H9 (cell line): ENCODE results near the gene CCDC177. TPM values are rescaled to one million over a fixed set of nuclear protein-coding genes. Genes with fewer than 3 reads are reported as not detected.

Source experiments
- DNase-seq: peaks from one replicate; pipeline ENCODE4 v3.0.0-alpha.2; 2017
- H2AFZ ChIP-seq: one replicate; pipeline ENCODE4 v1.6.1; 2013; ENCODE audit warnings: mild to moderate bottlenecking, low read length, control low read depth, moderate library complexity
- H2AK5ac ChIP-seq: 2 replicates; pipeline ENCODE4 v1.6.1; 2013; ENCODE audit warnings: low read length, control low read depth, mixed read lengths; ENCODE audit not compliant: insufficient read length
- H2BK120ac ChIP-seq: one replicate; pipeline ENCODE4 v1.6.1; 2013; ENCODE audit warnings: low read depth, mild to moderate bottlenecking, low read length, control low read depth, inconsistent platforms; ENCODE audit not compliant: poor library complexity, severe bottlenecking
- H2BK12ac ChIP-seq: 2 replicates; pipeline ENCODE4 v1.6.1; 2013; ENCODE audit warnings: low read length, control low read depth, mixed read lengths, low read depth; ENCODE audit not compliant: insufficient read length
- H2BK15ac ChIP-seq: 2 replicates; pipeline ENCODE4 v1.6.1; 2013; ENCODE audit warnings: low read depth, low read length, control low read depth
- H2BK20ac ChIP-seq: one replicate; pipeline ENCODE4 v1.6.1; 2013; ENCODE audit warnings: low read depth, mild to moderate bottlenecking, low read length, control low read depth, inconsistent platforms; ENCODE audit not compliant: poor library complexity, severe bottlenecking
- H2BK5ac ChIP-seq: 2 replicates; pipeline ENCODE4 v1.6.1; 2013; ENCODE audit warnings: low read length, control low read depth, mixed read lengths; ENCODE audit not compliant: insufficient read length
- H3K14ac ChIP-seq: 2 replicates; pipeline ENCODE4 v1.6.1; 2013; ENCODE audit warnings: low read length, control low read depth; ENCODE audit not compliant: insufficient read depth
- H3K18ac ChIP-seq: 2 replicates; pipeline ENCODE4 v1.6.1; 2013; ENCODE audit warnings: low read depth, mild to moderate bottlenecking, mixed read lengths, low read length, control low read depth; ENCODE audit not compliant: insufficient read length
- H3K23ac ChIP-seq: 2 replicates; pipeline ENCODE4 v1.6.1; 2013; ENCODE audit warnings: low read length, control low read depth, mixed read lengths, low read depth; ENCODE audit not compliant: insufficient read length
- H3K23me2 ChIP-seq: 2 replicates; pipeline ENCODE4 v1.6.1; 2013; ENCODE audit warnings: low read depth, mild to moderate bottlenecking, mixed read lengths, low read length, control low read depth; ENCODE audit not compliant: insufficient read length, poor library complexity, severe bottlenecking
- H3K27ac ChIP-seq: 2 replicates; pipeline ENCODE4 v1.5.1; 2013; ENCODE audit warnings: low read length, control low read depth, mixed read lengths, low read depth; ENCODE audit not compliant: insufficient read length
- H3K27me3 ChIP-seq: 2 replicates; pipeline ENCODE4 v1.6.1; 2013; ENCODE audit warnings: low read length, control low read depth, inconsistent platforms; ENCODE audit not compliant: insufficient read depth
- H3K4ac ChIP-seq: 2 replicates; pipeline ENCODE4 v1.6.1; 2013; ENCODE audit warnings: low read depth, mild to moderate bottlenecking, control low read depth, inconsistent platforms, low read length, moderate library complexity
- H3K4me1 ChIP-seq: 2 replicates; pipeline ENCODE4 v1.6.1; 2013; ENCODE audit warnings: low read length, control low read depth, inconsistent platforms; ENCODE audit not compliant: insufficient read depth
- H3K4me2 ChIP-seq: 2 replicates; pipeline ENCODE4 v1.6.1; 2013; ENCODE audit warnings: low read length, control low read depth, mixed read lengths; ENCODE audit not compliant: insufficient read length, insufficient read depth
- H3K56ac ChIP-seq: 2 replicates; pipeline ENCODE4 v1.6.1; 2013; ENCODE audit warnings: low read depth, mild to moderate bottlenecking, mixed read lengths, low read length, control low read depth; ENCODE audit not compliant: insufficient read length
- H3K79me1 ChIP-seq: 2 replicates; pipeline ENCODE4 v1.6.1; 2013; ENCODE audit warnings: low read depth, mild to moderate bottlenecking, moderate library complexity, low read length, control low read depth, inconsistent platforms; ENCODE audit not compliant: insufficient read depth, poor library complexity, severe bottlenecking
- H3K79me2 ChIP-seq: 2 replicates; pipeline ENCODE4 v1.6.1; 2013; ENCODE audit warnings: low read length, control low read depth, inconsistent platforms; ENCODE audit not compliant: insufficient read depth
- H3K9ac ChIP-seq: 2 replicates; pipeline ENCODE4 v1.6.1; 2013; ENCODE audit warnings: low read length, control low read depth, mixed read lengths; ENCODE audit not compliant: insufficient read length; ENCODE audit errors: extremely low read depth
- H3K9me3 ChIP-seq: one replicate; pipeline ENCODE4 v1.6.1; 2013; ENCODE audit warnings: low read depth, low read length, inconsistent platforms; ENCODE audit not compliant: control insufficient read depth
- H3T11ph ChIP-seq: one replicate; pipeline ENCODE4 v1.6.1; 2013; ENCODE audit warnings: mild to moderate bottlenecking, low read length, control low read depth, inconsistent platforms
- H4K20me1 ChIP-seq: one replicate; pipeline ENCODE4 v1.6.1; 2013; ENCODE audit not compliant: control insufficient read depth, insufficient read length, insufficient read depth
- H4K5ac ChIP-seq: 2 replicates; pipeline ENCODE4 v1.6.1; 2013; ENCODE audit warnings: low read depth, mild to moderate bottlenecking, mixed read lengths, low read length, control low read depth; ENCODE audit not compliant: insufficient read length
- H4K8ac ChIP-seq: replicated peaks from 2 replicates; pipeline ENCODE4 v1.6.1; 2013; ENCODE audit warnings: low read length, control low read depth, mixed read lengths, low read depth; ENCODE audit not compliant: insufficient read length
- H4K91ac ChIP-seq: 2 replicates; pipeline ENCODE4 v1.6.1; 2013; ENCODE audit warnings: low read depth, mild to moderate bottlenecking, moderate library complexity, mixed read lengths, low read length, control low read depth; ENCODE audit not compliant: insufficient read length
- H3K27ac Mint-ChIP-seq, 3 experiments: 2 replicates in 2 of 3; 3 replicates in 1 of 3; pipeline ENCODE4 v1.8.0; 2020 to 2021; ENCODE audit warnings: mixed read lengths in 3 of 3, mild to moderate bottlenecking in 1 of 3, moderate library complexity in 1 of 3
- H3K27me3 Mint-ChIP-seq: 2 replicates; pipeline ENCODE4 v1.8.0; 2021; ENCODE audit warnings: low read depth, mild to moderate bottlenecking, moderate library complexity, mixed read lengths
- H3K36me3 Mint-ChIP-seq, 3 experiments: 2 replicates in 2 of 3; 3 replicates in 1 of 3; pipeline ENCODE4 v1.8.0; 2020 to 2021; ENCODE audit warnings: low read depth in 3 of 3, mixed read lengths in 3 of 3; ENCODE audit not compliant: insufficient read depth in 1 of 3
- H3K4me1 Mint-ChIP-seq, 2 experiments: 2 replicates each; pipeline ENCODE4 v1.8.0; 2020; ENCODE audit warnings: mixed read lengths in 2 of 2
- H3K4me3 Mint-ChIP-seq, 2 experiments: 2 replicates in 1 of 2; 3 replicates in 1 of 2; pipeline ENCODE4 v1.8.0; 2020 to 2021; ENCODE audit warnings: mild to moderate bottlenecking in 2 of 2, mixed read lengths in 2 of 2, moderate library complexity in 1 of 2
- H3K9me3 Mint-ChIP-seq, 2 experiments: 2 replicates in 1 of 2; 3 replicates in 1 of 2; pipeline ENCODE4 v1.8.0; 2020; ENCODE audit warnings: mild to moderate bottlenecking in 2 of 2, mixed read lengths in 2 of 2, moderate library complexity in 1 of 2
- CTCF ChIP-seq: fragments of 200-600 bp; sonication (generic); conservative IDR thresholded peaks from 3 replicates; pipeline ENCODE4 v1.8.0; 2021; ENCODE audit warnings: antibody characterized with exemption, mild to moderate bottlenecking
- WGBS: extraction: QIAGEN DNeasy Blood & Tissue Kit; methylation state at CpG from one replicate; pipeline ENCODE4 v1.1.7; 2013; ENCODE audit warnings: missing lambda C conversion rate, low lambda C conversion rate, mixed read lengths; ENCODE audit not compliant: insufficient read length; ENCODE audit errors: extremely low coverage; 5-methylcytosine and 5-hydroxymethylcytosine counted together
- total RNA-seq: library from RNA; stranded (reverse); gene quantifications from 2 replicates; pipeline ENCODE4 v1.2.1, GENCODE V29; 2021

Gene CCDC177
- total RNA-seq, 1 experiment from 2014 or later, result 6.1 TPM

GRCh38 chr14:69522026-69522425 is 52.6 kb downstream of the CCDC177 start:
- H3K23ac ChIP-seq, result no peak overlapping the region
- Mint-ChIP-seq H3K27ac (no peak overlapping the region), H3K4me3 (no peak overlapping the region), H3K36me3 (no peaks in the 10 kb centered on the region), H3K27me3 (peaks cover 13% of the 10 kb centered on the region), H3K4me1 (peaks cover 23 to 25% of the 10 kb centered on the region in 2 experiments), H3K9me3 (no peaks in the 10 kb centered on the region)
- H3K79me1 ChIP-seq, result no peaks in the 10 kb centered on the region
- H2BK20ac ChIP-seq, result no peak overlapping the region
- no peak overlapping the region for H3K4me2 ChIP-seq
- no peak overlapping the region for H4K91ac ChIP-seq
- H3K9ac ChIP-seq, result no peak overlapping the region
- H4K5ac ChIP-seq, result no peak overlapping the region
- no peak for TF ChIP-seq CTCF
- H4K20me1 ChIP-seq, result no peaks in the 10 kb centered on the region
- no peak overlapping the region for H3K56ac ChIP-seq
- no peak overlapping the region for H3K14ac ChIP-seq
- no peaks in the 10 kb centered on the region for H3K27me3 ChIP-seq
- no peak overlapping the region for H4K8ac ChIP-seq
- no peak overlapping the region for H2BK12ac ChIP-seq
- H3T11ph ChIP-seq, result no peak overlapping the region
- no peak overlapping the region for H2AK5ac ChIP-seq
- no peaks in the 10 kb centered on the region; the same call in 1 of the 2 replicates for H3K4me1 ChIP-seq
- H3K27ac ChIP-seq, result no peak overlapping the region
- no peak for DNase-seq
- H2BK15ac ChIP-seq, result no peak overlapping the region
- no peaks in the 10 kb centered on the region for H3K9me3 ChIP-seq
- no peak overlapping the region for H3K18ac ChIP-seq
- H2AFZ ChIP-seq, result no peak overlapping the region
- no peak overlapping the region for H2BK120ac ChIP-seq
- no peak overlapping the region for H3K4ac ChIP-seq
- H3K79me2 ChIP-seq, result no peaks in the 10 kb centered on the region
- no peaks in the 10 kb centered on the region for H3K23me2 ChIP-seq
- no CpG with 5 or more reads among the region's 6 CpGs for WGBS
- H2BK5ac ChIP-seq, result no peak overlapping the region

Other genes starting within 250 kb of the CCDC177 start
- gene ERH, start 176.6 kb downstream of the CCDC177 start, total RNA-seq, result 428 and 443 TPM in 2 replicates
- 39.8 and 42.2 TPM in 2 replicates for gene SLC39A9, start 176.2 kb downstream of the CCDC177 start, total RNA-seq
- 0.29 and 0.37 TPM in 2 replicates for gene PLEKHD1, start 90.1 kb downstream of the CCDC177 start, total RNA-seq
- 3.6 and 3.7 TPM in 2 replicates for gene SUSD6, start 36.7 kb upstream of the CCDC177 start, total RNA-seq
- gene SRSF5, start 192.3 kb upstream of the CCDC177 start, total RNA-seq, result 364 and 389 TPM in 2 replicates
- gene SLC10A1, start 222.4 kb upstream of the CCDC177 start, total RNA-seq, result not detected in 2 replicates